Retinal pigment epithelial cell (primary cell): ENCODE results near the gene PRORP.

Experiments
- DNase-seq: peaks from one replicate; pipeline ENCODE4 v3.0.0-alpha.2; 2010; ENCODE audit warnings: low read depth
- H3K4me3 ChIP-seq: 2 replicates; pipeline ENCODE4 v1.5.1; 2011; ENCODE audit warnings: mild to moderate bottlenecking, low read length, control low read depth, moderate library complexity
- CTCF ChIP-seq: conservative IDR thresholded peaks from 2 replicates; pipeline ENCODE4 v1.5.1; 2011; ENCODE audit warnings: low read depth, low read length, control low read depth, inconsistent platforms

PRORP gene

GRCh38 chr14:35107866-35108265 is 14.5 kb upstream of the PRORP start:
- no peak overlapping the region for H3K4me3 ChIP-seq
- TF ChIP-seq CTCF, result no peak

GRCh38 chr14:35112641-35113040 is 9.7 kb upstream of the PRORP start:
- DNase-seq, result no peak
- H3K4me3 ChIP-seq, result no peak overlapping the region
- TF ChIP-seq CTCF, result no peak

More at GRCh38 chr14:35107866-35108265, 14.5 kb upstream of the PRORP start:
- no peak for DNase-seq

- TF ChIP-seq CTCF, result no peak
- DNase-seq, result no peak
- no peak overlapping the region for H3K4me3 ChIP-seq
Measured at GRCh38 chr14:35113308-35113950, 8.9 kb upstream of the PRORP start.

- H3K4me3 ChIP-seq, result no peak overlapping the region
- no peak for TF ChIP-seq CTCF
- DNase-seq, result no peak
Measured at GRCh38 chr14:35114036-35114435, 8.3 kb upstream of the PRORP start.

GRCh38 chr14:35116242-35116641 is 6.1 kb upstream of the PRORP start:
- DNase-seq, result no peak
- no peak for TF ChIP-seq CTCF
- no peak overlapping the region for H3K4me3 ChIP-seq

- no peak for DNase-seq
- H3K4me3 ChIP-seq, result no peak overlapping the region
- no peak for TF ChIP-seq CTCF
Measured at GRCh38 chr14:35117112-35117511, 5.2 kb upstream of the PRORP start.
